Colonic mucosa (tissue), 4 donors: Measurements from ENCODE around the gene MSN. TPM values are rescaled to one million over a fixed set of nuclear protein-coding genes. Genes with fewer than 3 reads are reported as not detected.

Experiments
- DNase-seq: peaks from one replicate; pipeline ENCODE4 v3.0.0-alpha.2; 2020
- H3K27ac ChIP-seq: fragments of 200-600 bp; one replicate; pipeline ENCODE4 v1.8.0; 2021
- H3K27me3 ChIP-seq: fragments of 200-600 bp; one replicate; pipeline ENCODE4 v1.8.0; 2021
- H3K36me3 ChIP-seq: fragments of 200-600 bp; one replicate; pipeline ENCODE4 v1.8.0; 2021
- H3K4me1 ChIP-seq: fragments of 200-600 bp; one replicate; pipeline ENCODE4 v1.8.0; 2021; ENCODE audit warnings: mild to moderate bottlenecking
- H3K4me3 ChIP-seq: fragments of 200-600 bp; one replicate; pipeline ENCODE4 v1.8.0; 2021
- H3K9ac ChIP-seq, 2 donors: one replicate each; pipeline ENCODE4 v1.7.0; 2013; ENCODE audit warnings: control low read depth in 2 of 2, low read depth in 2 of 2, low read length in 2 of 2
- H3K9me3 ChIP-seq: fragments of 200-600 bp; one replicate; pipeline ENCODE4 v1.8.0; 2021
- intact Hi-C: fragments of 100-400 bp; cut with DNase I; formaldehyde crosslinking; loops from one replicate; pipeline ENCODE4 v1.14.1; 2022
- total RNA-seq, 2 donors: library from RNA; stranded (reverse); fragmentation: NEBNext Ultra II Directional in 1 of 2; extraction: Animal tissue kit (Norgen Biotek cat#: 25700) in 1 of 2; gene quantifications; one replicate each; pipeline ENCODE4 v1.2.1, GENCODE V29; 2021
- TF ChIP-seq, protein P1 (sequence below): fragments of 200-600 bp; IDR thresholded peaks from one replicate; pipeline ENCODE4 v1.8.0; 2022; ENCODE audit warnings: antibody characterized with exemption, mild to moderate bottlenecking
- donor health status: healthy.
- donor health status: DM: no; HTN: no; CAD: no.
- donor health status: DM: no; HTN: no; CAD: no.

MSN gene
- total RNA-seq, 2 donors from 2014 or later = 27.5 to 62.7 TPM

DNA sequence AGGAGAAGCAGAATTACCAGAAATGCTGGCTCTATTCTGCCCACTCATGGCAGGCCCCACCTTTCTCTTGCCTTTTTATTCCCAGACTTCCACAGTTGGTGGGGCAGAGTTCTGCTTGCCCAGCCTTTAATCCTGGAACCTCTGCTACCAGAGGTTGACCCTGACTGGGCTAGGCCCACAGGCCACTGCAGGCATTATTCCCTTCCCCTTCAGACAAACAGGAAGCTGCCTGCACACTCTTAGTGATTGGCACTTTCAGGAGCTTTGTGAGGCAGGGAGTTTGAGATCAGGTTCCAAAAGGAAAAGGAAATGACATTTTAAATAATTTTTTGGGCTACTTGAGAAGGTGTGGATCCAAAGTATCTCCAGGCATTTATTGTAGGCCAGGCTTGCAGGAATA is 18.8 kb downstream of the MSN start:
- TF ChIP-seq, protein P1, sequence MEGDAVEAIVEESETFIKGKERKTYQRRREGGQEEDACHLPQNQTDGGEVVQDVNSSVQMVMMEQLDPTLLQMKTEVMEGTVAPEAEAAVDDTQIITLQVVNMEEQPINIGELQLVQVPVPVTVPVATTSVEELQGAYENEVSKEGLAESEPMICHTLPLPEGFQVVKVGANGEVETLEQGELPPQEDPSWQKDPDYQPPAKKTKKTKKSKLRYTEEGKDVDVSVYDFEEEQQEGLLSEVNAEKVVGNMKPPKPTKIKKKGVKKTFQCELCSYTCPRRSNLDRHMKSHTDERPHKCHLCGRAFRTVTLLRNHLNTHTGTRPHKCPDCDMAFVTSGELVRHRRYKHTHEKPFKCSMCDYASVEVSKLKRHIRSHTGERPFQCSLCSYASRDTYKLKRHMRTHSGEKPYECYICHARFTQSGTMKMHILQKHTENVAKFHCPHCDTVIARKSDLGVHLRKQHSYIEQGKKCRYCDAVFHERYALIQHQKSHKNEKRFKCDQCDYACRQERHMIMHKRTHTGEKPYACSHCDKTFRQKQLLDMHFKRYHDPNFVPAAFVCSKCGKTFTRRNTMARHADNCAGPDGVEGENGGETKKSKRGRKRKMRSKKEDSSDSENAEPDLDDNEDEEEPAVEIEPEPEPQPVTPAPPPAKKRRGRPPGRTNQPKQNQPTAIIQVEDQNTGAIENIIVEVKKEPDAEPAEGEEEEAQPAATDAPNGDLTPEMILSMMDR = no peak
- intact Hi-C loops = no loop called here
- Histone ChIP-seq H3K9ac (no peak overlapping the region), H3K4me3 (no peak overlapping the region), H3K4me1 (no peaks in the 10 kb centered on the region), H3K36me3 (no peaks in the 10 kb centered on the region), H3K27ac (peak overlapping the region; percentile 35), H3K9me3 (no peaks in the 10 kb centered on the region), H3K27me3 (no peaks in the 10 kb centered on the region)
- no peak for DNase-seq

DNA sequence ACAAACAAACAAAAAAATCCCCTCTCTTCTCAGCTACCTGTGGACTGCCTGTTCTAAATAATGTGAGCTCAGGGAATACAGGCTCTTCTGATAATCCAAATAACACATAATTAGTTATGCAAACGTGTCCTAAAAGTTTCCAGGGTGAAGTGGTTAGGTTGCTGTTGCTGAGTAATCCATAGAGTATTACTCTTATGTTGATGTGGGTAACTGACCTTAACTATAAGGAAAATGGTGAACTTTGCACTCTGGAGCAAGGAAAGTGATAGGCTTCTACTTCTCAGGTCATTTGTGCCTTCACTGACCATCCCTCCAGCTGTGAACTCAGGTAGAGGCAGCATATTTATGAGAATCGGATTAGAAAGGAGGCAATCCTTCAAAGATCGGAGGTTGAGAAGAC is 19.9 kb downstream of the MSN start:
- no peak overlapping the region for H3K9ac ChIP-seq
- no peaks in the 10 kb centered on the region for H3K9me3 ChIP-seq
- no peak overlapping the region for H3K4me3 ChIP-seq
- no peaks in the 10 kb centered on the region for H3K4me1 ChIP-seq
- no peak overlapping the region for H3K27ac ChIP-seq
- DNase-seq = no peak
- intact Hi-C loops = no loop called here
- no peaks in the 10 kb centered on the region for H3K36me3 ChIP-seq
- H3K27me3 ChIP-seq = no peaks in the 10 kb centered on the region
- TF ChIP-seq, protein P1 = no peak

DNA sequence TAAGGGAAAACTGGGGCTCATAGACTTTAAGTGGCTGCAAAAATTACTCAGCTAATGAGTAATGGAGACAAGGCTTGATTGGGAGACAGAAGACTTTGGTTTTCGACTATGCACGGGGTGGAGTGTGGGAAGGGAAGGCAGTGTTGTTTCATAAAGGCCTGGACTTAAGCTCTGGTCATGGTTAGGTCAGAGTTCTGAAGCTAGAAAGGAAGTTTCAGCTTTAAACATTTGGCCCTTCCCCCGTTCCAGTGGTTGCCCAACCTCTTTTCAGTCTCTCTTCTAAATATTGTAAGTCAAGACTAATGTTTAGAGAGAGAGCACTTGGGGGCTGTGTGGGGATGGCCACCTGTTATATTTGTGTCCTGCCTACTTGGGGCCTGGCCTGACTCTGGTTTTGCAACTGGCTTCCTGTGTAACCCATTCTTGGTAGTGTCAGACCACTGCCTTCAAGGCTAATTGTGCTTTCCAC is 21.0 kb downstream of the MSN start:
- Histone ChIP-seq H3K9ac (no peak overlapping the region), H3K9me3 (no peaks in the 10 kb centered on the region), H3K27ac (peak overlapping the region; percentile 2), H3K36me3 (no peaks in the 10 kb centered on the region), H3K4me3 (no peak overlapping the region), H3K4me1 (no peaks in the 10 kb centered on the region), H3K27me3 (no peaks in the 10 kb centered on the region)
- intact Hi-C loops = no loop called here
- TF ChIP-seq, protein P1 = no peak
- DNase-seq = no peak

DNA sequence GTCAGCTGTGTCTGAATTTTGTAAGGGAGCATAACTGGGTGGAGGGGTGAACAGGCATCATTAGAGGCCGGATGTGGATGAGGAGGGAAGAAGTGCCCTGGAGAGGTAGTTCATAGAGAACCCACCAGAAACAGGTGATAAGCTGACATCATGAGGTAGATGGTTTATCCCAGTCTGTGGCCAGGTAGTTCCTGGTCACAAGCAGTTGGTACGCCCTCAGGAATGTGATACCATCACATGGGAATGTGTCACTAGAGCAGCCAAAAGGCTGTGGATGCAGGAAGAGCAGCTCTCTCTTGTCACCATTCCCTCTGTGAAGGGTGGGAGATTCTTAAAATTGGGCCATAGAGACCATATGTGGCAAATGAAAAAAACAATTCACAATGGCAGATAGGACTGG is 21.9 kb downstream of the MSN start:
- no peak overlapping the region for H3K27ac ChIP-seq
- no peaks in the 10 kb centered on the region for H3K36me3 ChIP-seq
- no peak overlapping the region for H3K4me3 ChIP-seq
- H3K4me1 ChIP-seq = no peaks in the 10 kb centered on the region
- intact Hi-C loops = no loop called here
- no peak overlapping the region for H3K9ac ChIP-seq
- DNase-seq = no peak
- TF ChIP-seq, protein P1 = no peak
- no peaks in the 10 kb centered on the region for H3K27me3 ChIP-seq
- no peaks in the 10 kb centered on the region for H3K9me3 ChIP-seq

DNA sequence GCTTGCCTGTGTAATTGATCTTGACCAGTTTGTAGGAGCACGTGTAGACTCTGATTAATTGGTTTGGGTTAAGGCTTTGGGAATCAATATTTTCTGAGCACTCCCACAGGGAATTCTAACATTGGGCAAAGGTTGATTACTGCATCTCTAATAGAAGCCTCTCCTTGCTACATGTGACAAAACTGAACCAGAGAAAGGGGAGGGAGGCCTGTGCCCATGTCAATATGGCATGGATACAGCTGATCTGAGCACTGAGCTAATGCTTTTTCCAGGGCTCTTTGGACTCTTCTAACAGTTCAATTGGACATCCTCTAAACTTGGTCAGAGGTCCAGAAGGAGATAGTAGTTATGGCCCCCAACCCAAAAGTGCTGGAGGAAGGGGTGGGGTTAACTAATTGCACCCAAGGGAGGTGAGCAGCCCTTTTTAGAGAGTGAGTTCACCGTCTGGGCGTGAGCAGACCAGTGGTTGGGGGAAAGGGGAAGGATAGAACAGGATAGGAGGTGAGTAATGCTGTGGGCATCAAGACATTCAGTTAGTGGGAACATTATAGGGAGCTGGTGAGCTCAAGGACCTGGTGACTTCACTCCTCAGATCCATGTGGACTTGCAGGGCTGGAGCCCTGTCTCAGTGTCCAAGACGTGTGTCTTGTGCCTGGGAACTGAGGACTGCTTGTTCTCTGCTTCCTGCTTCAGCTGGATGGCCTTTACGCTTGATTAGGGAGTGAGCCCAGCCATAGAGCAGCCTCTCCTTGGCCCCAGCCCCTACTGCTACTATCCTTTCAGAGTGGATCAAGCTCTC is 22.8 kb downstream of the MSN start:
- Histone ChIP-seq H3K9me3 (no peaks in the 10 kb centered on the region), H3K4me3 (no peak overlapping the region), H3K27ac (no peak overlapping the region), H3K4me1 (no peaks in the 10 kb centered on the region), H3K27me3 (no peaks in the 10 kb centered on the region), H3K9ac (no peak overlapping the region), H3K36me3 (no peaks in the 10 kb centered on the region)
- no peak for DNase-seq
- TF ChIP-seq, protein P1 = no peak
- intact Hi-C loops = no loop called here
